Gastrocnemius medialis (tissue), 4 donors: ENCODE measurements around the gene C8A.

Experiments
- CTCF ChIP-seq, 5 experiments: fragments of 450-650 bp in 3 of 5; fragments of 200-600 bp in 2 of 5; sonication (generic) in 2 of 5; IDR thresholded peaks in 4 of 5; conservative IDR thresholded peaks in 1 of 5; 1 replicate in 4 of 5; 2 replicates in 1 of 5; pipeline ENCODE4 v1.5.1; 2016 to 2019; ENCODE audit warnings: antibody characterized with exemption in 5 of 5, mild to moderate bottlenecking in 3 of 5, moderate library complexity in 3 of 5
- POLR2A ChIP-seq, 2 donors: fragments of 450-650 bp; IDR thresholded peaks; one replicate each; pipeline ENCODE4 v1.6.1; 2017; ENCODE audit warnings: antibody characterized with exemption in 2 of 2, mild to moderate bottlenecking in 2 of 2, moderate library complexity in 2 of 2

DNA sequence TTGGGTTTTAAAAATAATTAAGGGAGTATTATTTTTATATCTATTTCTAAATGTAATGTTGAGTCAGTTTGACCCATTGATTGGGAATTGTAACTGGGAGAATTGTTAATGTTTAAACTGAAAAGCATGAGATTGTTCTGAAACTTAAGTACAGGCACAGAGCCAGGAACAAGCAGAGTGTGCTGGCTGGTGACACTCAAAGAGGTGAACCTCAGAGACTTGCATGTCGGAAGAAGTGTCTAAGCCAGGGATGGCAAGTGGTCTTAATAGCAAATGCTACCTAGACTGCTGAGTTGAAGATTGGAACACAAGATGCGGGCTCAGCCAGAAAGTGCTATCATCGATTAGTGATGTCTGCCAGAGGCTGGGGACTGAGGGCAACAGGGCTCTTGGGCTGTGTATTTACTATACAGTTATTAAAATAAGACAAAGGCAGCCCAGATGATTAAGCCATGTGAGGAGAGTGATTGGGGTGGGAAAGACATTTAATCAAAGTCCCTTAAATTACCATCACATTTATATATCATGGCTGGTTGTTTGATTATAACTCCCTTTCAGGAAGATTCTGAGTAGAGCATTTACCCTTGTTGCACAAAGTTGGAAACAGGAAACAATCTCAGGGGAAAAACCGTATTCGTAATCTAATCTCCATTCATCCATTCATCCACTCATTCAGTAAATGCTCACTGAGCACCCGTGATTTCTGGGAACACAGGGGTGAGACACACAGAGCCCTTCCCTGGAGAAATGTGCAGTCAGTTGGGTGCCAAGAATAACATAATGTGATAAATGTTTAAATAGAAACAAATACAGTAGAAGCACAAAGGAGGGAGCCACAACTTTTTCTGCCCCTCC lies 42.8 kb downstream of the C8A start:
- TF ChIP-seq POLR2A (IDR thresholded peaks at IDR 0.05) (no peak), CTCF (IDR thresholded peaks at IDR 0.05 in 4 of 5, conservative IDR thresholded peaks at IDR 0.05 in 1 of 5) (no peak)
